Neuron (in vitro differentiated cells): ENCODE measurements around the gene SDK1.

Source experiments
- H2AFZ ChIP-seq: one replicate; pipeline ENCODE4 v1.6.1; 2013; ENCODE audit warnings: low read depth, mild to moderate bottlenecking, inconsistent platforms, low read length, moderate library complexity
- H3K27me3 ChIP-seq: one replicate; pipeline ENCODE4 v1.6.1; 2013; ENCODE audit warnings: low read length; ENCODE audit not compliant: insufficient read depth
- H3K36me3 ChIP-seq: one replicate; pipeline ENCODE4 v1.6.1; 2013; ENCODE audit warnings: low read length; ENCODE audit not compliant: insufficient read depth
- H3K4me1 ChIP-seq: one replicate; pipeline ENCODE4 v1.6.1; 2013; ENCODE audit warnings: low read length; ENCODE audit not compliant: insufficient read depth
- H3K4me3 ChIP-seq: 2 replicates; pipeline ENCODE4 v1.5.1; 2013; ENCODE audit warnings: mild to moderate bottlenecking, low read length, moderate library complexity
- H3K9me3 ChIP-seq: one replicate; pipeline ENCODE4 v1.6.1; 2013; ENCODE audit warnings: low read length

The SDK1 gene

DNA sequence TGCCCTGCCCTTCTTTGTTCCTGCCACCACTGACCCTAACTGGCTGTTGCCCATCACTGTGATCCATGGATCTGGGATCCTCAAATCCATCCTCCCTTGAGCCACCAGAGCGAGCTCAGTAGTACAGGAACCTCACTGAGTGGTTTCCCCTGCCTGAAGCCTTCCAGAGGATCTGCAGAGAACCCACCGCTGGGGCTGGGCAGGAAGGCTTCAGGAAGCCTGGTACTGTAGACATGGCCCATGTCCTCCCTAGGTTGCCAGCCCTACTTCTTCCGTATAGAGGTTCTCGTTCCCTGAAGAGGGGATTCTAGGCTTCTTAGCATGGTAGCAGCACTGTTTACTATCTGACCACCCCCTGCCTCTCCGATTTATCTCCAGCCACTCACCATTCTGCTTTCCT, 693.7 kb downstream of the SDK1 start:
- Histone ChIP-seq H3K4me3 (no peak overlapping the region), H2AFZ (no peak overlapping the region), H3K27me3 (no peaks in the 10 kb centered on the region), H3K4me1 (peaks cover 5% of the 10 kb centered on the region), H3K36me3 (peaks cover 3% of the 10 kb centered on the region), H3K9me3 (peaks cover 1% of the 10 kb centered on the region)

DNA sequence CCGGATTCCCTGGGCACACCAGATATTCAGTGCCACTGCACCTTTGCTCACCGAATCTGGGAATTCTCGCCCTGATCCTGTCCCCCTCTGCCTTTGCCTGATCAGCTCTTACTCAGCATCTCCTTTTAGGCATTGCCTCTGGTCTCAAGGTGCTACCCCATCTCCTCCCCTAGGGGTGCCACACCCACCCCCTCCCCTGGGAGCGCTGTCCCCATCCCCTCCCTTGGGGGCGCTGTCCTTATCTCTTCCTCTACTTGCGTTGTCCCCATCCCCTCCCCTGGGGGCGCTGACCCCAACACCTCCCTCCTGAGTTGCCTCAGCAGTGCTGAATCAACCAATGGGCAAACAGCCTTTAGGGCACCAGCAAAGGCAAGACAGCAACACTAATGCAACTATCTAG, 694.1 kb downstream of the SDK1 start:
- Histone ChIP-seq H3K36me3 (no peaks in the 10 kb centered on the region), H2AFZ (no peak overlapping the region), H3K9me3 (no peaks in the 10 kb centered on the region), H3K4me1 (peaks cover 5% of the 10 kb centered on the region), H3K4me3 (no peak overlapping the region), H3K27me3 (no peaks in the 10 kb centered on the region)

DNA sequence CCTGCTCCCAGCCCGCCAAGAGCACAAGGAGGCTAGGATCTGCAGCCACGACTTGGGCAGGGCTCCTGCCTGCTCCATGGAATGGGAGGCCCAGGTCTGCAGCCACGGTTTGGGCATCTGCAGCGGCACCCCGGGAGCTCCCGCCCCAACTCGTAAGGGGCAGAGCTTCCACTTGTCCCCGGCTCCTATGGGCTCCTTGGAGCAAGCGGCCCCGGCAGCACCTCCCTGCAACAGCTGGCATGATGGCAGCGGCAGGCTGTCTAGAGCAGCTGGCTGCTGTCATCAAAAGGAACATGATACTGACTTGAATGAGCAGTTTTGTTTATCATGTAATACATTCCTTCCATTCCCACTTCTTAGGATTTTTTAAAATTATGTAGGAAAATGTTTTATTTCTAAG, 697.0 kb downstream of the SDK1 start:
- Histone ChIP-seq H2AFZ (no peak overlapping the region), H3K4me1 (peaks cover 13% of the 10 kb centered on the region), H3K36me3 (no peaks in the 10 kb centered on the region), H3K27me3 (no peaks in the 10 kb centered on the region), H3K4me3 (no peak overlapping the region), H3K9me3 (no peaks in the 10 kb centered on the region)

DNA sequence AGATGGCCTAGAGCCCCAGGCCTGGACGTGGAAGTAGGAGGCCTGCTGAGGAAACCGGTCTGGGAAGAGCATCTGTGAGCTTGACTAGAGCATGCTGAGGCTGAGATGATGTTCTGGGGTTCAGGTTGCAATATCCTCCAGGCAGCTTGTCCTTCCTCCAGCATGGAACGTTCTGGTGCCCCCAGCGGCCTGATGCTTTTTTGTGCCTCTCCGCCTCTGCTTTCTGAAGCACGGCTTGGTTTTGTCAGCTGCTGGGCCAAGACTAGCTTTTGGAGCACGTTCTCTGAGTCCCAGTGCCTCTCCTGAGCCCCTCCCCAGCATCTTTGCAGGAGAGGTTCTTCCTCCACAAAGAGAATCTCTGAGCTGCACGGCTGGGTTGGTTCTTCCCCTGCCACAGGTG, 699.1 kb downstream of the SDK1 start:
- H2AFZ ChIP-seq, result no peak overlapping the region
- H3K9me3 ChIP-seq, result no peaks in the 10 kb centered on the region
- no peaks in the 10 kb centered on the region for H3K36me3 ChIP-seq
- H3K27me3 ChIP-seq, result no peaks in the 10 kb centered on the region
- peaks cover 12% of the 10 kb centered on the region for H3K4me1 ChIP-seq
- H3K4me3 ChIP-seq, result no peak overlapping the region

DNA sequence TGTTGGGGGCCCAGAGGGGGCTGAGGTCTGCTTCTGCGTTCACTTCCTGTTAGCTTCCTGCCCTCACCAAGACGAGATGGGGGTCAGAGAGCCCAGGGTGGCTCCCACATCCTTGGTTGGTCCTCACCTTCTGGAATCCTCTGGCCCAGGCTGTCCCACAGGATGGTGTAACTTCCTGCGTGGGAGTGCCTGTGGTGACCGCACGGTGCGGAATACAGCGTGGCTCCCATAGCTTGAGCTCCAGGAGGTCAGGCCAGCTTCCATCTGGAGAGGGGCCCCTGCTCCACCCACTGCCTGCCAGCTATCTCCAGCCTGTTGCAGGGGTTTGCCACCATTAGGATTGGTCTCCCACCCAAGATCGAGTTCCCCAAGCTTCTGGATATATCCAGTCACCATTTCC, 699.9 kb downstream of the SDK1 start:
- H3K4me3 ChIP-seq, result no peak overlapping the region

DNA sequence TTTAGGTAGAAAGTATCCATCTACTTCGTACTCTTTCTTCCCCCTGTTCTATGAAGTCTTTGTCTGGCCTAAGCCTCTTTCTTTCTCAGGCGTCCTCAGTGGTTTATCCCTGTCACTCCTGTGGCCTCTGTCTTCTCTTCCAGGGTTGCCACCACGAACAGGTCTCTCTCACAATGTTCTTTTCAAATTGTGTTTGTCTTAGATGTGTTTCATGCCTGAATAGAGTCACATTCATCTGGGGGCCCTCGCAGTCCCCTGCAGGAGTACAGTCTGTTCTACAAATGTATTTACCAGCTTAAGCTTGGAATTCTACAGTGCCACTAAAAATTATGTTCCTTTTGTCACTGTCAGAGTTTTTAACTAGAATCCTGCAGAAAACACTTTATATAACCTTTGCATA, 700.7 kb downstream of the SDK1 start:
- no peak overlapping the region for H3K4me3 ChIP-seq
- no peak overlapping the region for H2AFZ ChIP-seq
- peaks cover 17% of the 10 kb centered on the region for H3K4me1 ChIP-seq
- H3K27me3 ChIP-seq, result no peaks in the 10 kb centered on the region
- no peaks in the 10 kb centered on the region for H3K36me3 ChIP-seq
- no peaks in the 10 kb centered on the region for H3K9me3 ChIP-seq

More for the DNA sequence above, 699.9 kb downstream of the SDK1 start:
- H3K27me3 ChIP-seq, result no peaks in the 10 kb centered on the region
- peaks cover 12% of the 10 kb centered on the region for H3K4me1 ChIP-seq
- no peaks in the 10 kb centered on the region for H3K36me3 ChIP-seq
- no peak overlapping the region for H2AFZ ChIP-seq
- H3K9me3 ChIP-seq, result no peaks in the 10 kb centered on the region

DNA sequence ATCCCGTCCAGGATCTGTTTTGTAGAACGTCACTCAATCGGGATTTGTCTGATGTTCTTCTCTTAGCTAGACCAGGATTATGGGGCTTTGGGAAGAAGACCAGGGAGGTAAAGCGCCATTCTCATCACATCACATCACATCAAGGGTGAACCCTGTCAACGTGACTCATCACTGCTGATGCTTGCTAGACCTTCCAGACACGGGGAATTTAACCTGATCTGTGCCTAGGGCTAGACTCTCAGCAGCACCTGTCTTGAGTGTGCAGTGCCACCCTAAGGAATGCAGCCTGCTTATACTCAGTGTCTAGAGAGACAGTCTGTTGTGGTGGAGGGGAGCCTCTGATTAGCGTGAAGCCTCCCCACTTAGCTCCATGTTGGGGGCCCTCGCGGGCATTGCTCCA, 702.5 kb downstream of the SDK1 start:
- Histone ChIP-seq H3K36me3 (no peaks in the 10 kb centered on the region), H2AFZ (no peak overlapping the region), H3K4me3 (no peak overlapping the region), H3K4me1 (peaks cover 19% of the 10 kb centered on the region), H3K27me3 (no peaks in the 10 kb centered on the region), H3K9me3 (no peaks in the 10 kb centered on the region)

DNA sequence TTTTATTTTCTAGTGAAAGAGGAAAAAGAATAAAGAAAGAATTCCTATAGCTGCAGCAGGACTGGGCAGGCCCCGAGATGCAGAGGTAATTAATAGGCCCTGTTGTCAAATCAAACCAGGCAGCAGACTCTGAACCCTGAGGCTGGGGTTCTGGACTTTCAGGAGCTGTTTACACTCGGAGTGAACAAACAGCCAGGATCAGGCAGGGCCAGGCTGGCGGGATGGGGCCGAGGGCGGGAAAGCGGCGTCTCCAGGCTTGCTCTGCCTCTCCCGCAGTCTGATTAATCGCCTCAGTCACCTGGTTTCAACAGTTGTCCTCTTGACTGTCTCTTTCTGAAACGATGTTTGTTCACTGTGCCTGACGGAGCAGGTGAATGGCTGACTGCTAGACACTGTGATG, 705.6 kb downstream of the SDK1 start:
- Histone ChIP-seq H3K36me3 (no peaks in the 10 kb centered on the region), H3K4me1 (peaks cover 12% of the 10 kb centered on the region), H2AFZ (no peak overlapping the region), H3K4me3 (no peak overlapping the region), H3K9me3 (no peaks in the 10 kb centered on the region), H3K27me3 (no peaks in the 10 kb centered on the region)

DNA sequence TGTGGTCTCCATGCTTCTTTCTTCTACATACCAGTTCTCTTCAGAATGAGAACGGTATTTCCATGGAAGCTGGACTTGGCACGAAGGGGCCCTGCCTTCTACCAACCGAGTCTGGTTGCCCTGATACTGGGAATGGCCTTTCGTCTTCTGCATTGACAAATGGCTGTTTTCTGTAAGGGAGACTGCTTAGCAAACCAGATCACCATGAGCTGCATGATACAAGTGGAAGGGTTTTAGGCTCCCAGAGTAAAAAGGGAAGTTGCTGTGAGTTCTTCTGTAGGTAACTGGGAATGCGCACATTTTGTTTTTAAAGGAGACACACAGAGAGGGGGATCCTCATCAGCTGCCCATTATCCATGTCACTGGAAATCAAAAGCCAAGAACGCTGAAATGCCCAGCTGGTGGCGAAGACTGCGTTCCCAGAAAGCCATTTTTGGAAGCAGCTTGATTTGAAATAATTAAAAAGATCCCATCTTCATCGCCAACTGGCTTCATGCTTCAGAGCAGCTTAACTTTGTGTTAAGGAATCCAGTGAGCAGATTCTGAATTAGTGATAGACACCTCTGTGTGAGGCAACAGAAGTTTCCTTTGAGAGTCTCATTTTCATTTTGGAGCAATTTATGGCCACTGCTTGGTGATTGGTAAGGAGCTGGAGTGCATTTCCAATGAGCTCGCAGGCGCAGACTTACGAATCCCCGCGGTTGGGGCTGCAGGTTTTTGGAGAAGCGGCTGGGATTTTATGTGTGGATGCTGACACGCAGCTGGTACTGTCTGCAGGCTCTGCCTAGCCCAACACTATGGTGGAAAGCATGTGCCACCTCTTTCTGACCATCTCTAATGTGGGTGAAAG, 708.4 kb downstream of the SDK1 start:
- no peak overlapping the region for H2AFZ ChIP-seq
- no peaks in the 10 kb centered on the region for H3K36me3 ChIP-seq
- no peak overlapping the region for H3K4me3 ChIP-seq
- H3K9me3 ChIP-seq, result no peaks in the 10 kb centered on the region
- H3K4me1 ChIP-seq, result peaks cover 10% of the 10 kb centered on the region
- no peaks in the 10 kb centered on the region for H3K27me3 ChIP-seq

DNA sequence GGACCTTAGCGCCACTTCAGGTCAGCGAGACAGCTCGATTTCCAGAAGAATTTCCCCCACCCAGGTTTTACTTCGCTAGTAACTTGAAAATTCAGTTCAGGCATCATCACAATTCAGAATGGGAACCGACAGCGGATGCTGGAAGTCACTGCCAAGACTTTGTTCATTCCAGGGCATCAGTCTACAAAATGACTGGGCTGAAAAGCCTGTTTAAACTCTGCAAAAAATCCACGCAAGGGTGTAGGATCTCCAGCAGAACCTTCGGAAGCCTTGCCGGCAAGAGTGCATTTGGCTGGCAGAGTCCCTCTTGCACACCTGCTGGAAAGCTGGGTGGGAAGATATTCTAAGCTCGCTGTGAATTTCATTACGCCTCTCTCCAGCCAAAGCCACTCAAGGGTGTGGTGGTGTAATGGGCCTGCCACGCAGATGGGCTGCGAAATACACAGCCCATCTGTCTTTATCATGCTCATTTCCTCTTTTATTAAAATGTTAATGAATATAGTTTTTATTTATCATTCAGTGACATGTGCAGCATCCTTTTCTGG, 709.1 kb downstream of the SDK1 start:
- no peak overlapping the region for H3K4me3 ChIP-seq
- no peak overlapping the region for H2AFZ ChIP-seq
- H3K27me3 ChIP-seq, result no peaks in the 10 kb centered on the region
- no peaks in the 10 kb centered on the region for H3K9me3 ChIP-seq
- peaks cover 12% of the 10 kb centered on the region for H3K4me1 ChIP-seq
- peaks cover 1% of the 10 kb centered on the region for H3K36me3 ChIP-seq

DNA sequence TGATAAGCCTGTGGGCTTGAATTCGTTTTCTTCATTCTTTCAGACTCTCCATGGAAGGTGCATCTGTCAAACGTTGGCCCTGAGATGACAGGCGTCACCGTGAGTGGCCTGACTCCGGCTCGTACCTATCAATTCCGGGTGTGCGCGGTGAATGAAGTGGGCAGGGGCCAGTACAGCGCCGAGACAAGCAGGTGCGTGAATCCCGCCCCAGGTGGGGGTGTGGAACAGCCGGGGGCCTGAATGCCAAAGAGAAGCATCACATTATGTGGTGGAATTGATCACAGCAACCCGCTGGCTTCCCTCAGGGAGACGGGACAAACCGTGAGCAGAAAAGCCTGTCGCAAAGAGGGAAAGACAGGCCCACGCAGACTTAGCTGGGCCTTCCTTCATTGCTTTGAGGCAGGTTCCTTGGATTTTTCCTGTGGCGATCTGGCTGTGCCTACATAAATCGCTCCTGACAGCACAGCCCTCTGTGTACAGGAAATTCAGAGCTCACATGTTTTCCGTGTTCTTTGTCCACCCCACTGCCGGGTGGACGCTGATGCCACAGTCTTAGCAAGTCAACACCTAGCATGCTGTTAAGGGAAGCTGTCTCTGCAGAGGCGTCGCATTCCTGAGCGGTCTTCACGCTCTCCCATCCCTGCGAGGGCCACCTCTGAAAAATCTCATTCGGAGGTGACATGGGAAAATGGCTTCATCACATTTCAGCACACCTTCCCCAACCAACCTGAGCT, 710.0 kb downstream of the SDK1 start:
- Histone ChIP-seq H3K27me3 (no peaks in the 10 kb centered on the region), H3K4me3 (no peak overlapping the region), H2AFZ (no peak overlapping the region), H3K9me3 (peaks cover 2% of the 10 kb centered on the region), H3K4me1 (peaks cover 10% of the 10 kb centered on the region), H3K36me3 (peaks cover 10% of the 10 kb centered on the region)

DNA sequence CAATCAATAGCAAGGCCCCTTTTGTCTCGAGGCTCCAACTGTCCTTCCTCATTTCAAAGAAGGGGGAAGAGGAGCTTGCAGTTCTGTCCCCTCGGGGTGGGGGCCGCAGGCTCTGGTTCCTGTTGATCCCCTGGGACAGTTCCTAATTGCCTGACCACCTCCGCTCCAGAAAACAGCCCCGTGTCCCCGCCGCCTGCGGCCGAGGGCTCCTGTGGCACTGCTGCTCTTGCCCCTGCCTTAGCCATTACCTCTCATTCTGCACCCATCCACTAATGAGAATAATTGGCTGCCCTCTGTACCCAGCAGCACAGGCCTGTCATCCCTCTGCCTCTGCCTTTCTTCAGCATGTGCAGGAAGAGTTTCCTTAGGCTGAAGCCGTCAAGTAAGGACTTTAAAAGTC, 712.7 kb downstream of the SDK1 start:
- Histone ChIP-seq H3K4me3 (no peak overlapping the region), H2AFZ (no peak overlapping the region), H3K27me3 (no peaks in the 10 kb centered on the region), H3K4me1 (peaks cover 5% of the 10 kb centered on the region), H3K9me3 (peaks cover 16% of the 10 kb centered on the region), H3K36me3 (peaks cover 16% of the 10 kb centered on the region)

DNA sequence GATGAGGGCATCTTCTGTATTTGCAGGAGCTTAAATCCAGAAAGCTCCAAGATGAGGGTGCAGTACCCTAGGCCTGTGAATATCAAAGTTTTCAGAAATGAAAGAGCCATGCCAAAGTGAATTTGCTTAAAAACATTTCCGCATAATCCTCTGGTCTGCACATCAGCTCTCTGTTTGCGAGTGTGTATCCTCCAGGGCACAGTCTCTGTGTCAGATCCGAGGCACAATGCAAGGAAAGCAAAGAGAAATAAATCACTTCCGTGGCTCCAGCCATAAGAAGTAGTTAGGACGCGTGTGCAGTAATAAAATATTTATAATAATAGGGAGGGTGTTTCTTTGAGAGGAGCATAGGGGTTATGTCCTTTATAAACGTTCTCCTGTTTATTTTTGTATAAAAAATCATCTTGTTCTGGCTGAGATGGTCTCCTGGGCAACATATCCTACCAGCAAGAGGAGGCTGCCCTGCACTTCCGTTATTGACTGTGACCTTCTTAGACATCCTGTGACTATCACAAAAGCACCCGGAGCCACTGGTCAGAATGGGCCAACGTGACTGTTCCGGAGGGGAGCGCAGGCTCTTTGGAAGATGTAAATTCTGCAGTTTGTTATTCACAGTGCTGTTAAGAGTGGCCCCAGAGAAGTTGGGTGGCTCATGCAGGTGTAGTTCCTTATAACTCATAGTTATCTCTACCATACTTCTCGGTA, 713.4 kb downstream of the SDK1 start:
- Histone ChIP-seq H3K4me1 (peaks cover 5% of the 10 kb centered on the region), H2AFZ (no peak overlapping the region), H3K36me3 (peaks cover 18% of the 10 kb centered on the region), H3K27me3 (no peaks in the 10 kb centered on the region), H3K9me3 (peaks cover 21% of the 10 kb centered on the region), H3K4me3 (no peak overlapping the region)
